ENCODE results near the gene SORBS1.

GRCh38 chr10:95588025-95588424 lies 26.9 kb upstream of the SORBS1 start:
- TF ChIP-seq CTCF (IDR thresholded peaks at IDR 0.05; ENCODE audit: low read length) = no peak
- TF ChIP-seq EZH2 (optimal IDR thresholded peaks at IDR 0.05; ENCODE audit: low read depth, low read length) = no peak
